Left forelimb (tissue), 1 donor: ENCODE data around the gene FAM229B.
A peak's percentile ranks its signal among the peaks of the same experiment; 100 is the strongest.
"Not testable (repeated sequence)": the region's sequence is repeated elsewhere in the genome, so short reads cannot be mapped to it uniquely, and the experiment has no call there.

ENCODE experiments used
- DNase-seq: peaks from one replicate; pipeline ENCODE4 v3.0.0-alpha.2; 2018; ENCODE audit warnings: low spot score

FAM229B gene, protein sequence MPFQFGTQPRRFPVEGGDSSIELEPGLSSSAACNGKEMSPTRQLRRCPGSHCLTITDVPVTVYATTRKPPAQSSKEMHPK

DNA sequence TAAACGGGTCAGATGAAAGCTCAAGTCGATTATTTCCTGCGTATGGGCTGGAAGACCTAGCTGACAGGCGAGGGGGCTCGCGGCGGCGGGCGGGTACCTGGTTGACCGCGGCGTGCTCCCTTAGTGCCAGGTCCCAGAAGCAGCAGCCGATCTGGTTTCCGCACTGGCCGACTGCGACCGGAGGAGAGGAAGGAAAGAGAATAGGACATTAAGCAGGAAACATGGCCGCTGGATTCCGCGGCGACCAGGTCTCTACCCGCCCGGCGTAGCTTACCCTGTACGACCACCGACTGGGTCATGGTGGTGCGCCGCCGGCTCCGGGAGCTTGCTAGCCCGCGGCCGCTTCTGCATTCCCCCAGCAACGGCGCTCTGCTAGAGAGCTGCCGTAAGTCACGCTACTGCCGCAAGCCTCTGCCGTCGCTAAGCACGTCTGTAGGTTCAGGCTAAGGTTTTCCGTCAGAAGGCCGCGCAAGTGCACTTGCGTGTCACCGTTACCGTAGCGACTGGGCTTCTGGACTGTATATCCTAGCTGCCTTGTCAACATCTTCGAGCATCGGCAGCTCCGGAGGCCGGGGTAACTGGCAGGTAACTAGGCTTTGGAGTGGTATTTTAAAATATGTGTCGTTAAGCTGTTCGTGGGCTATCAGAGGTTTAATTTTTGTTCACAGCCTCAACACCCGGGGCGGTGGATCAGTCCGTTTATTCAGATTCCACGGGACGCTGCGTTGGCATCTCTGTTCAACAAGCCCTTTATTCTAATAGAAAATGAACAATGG is at the start of gene FAM229B, which contains the start of gene TUBE1:
FAM229B (plus strand) TSS at position 456 of the 776 bp plus-strand sequence. CDS start 11,693 bp downstream, outside the sequence.
TUBE1 (minus strand) TSS at position 347 of the 776 bp plus-strand sequence; CDS start at position 299, 48 bp downstream.
- peak; percentile 91 for DNase-seq

GRCh38 chr6:112037783-112038216 is 49.6 kb upstream of the FAM229B start:
- DNase-seq = no peak

DNA sequence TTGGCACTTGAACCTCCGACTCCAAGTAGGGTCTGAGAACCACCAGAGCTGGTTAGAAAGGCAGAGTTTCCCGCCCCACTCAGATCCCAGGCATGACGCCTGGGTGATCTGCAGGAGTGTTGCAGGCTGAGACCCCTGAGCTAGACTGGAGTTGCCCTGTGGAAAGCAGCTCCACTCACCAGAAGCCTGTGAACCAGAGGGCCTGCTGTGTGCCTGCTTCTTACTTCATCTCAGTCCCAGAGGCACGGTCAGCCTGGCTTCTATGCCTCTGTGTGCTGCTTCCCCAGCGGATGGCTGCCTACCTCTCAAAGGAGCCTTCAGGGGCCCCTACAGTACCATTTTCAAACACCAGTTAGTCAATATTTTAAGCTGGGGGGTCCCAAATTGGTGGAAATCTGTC is 49.1 kb upstream of the FAM229B start:
- DNase-seq = no peak

DNA sequence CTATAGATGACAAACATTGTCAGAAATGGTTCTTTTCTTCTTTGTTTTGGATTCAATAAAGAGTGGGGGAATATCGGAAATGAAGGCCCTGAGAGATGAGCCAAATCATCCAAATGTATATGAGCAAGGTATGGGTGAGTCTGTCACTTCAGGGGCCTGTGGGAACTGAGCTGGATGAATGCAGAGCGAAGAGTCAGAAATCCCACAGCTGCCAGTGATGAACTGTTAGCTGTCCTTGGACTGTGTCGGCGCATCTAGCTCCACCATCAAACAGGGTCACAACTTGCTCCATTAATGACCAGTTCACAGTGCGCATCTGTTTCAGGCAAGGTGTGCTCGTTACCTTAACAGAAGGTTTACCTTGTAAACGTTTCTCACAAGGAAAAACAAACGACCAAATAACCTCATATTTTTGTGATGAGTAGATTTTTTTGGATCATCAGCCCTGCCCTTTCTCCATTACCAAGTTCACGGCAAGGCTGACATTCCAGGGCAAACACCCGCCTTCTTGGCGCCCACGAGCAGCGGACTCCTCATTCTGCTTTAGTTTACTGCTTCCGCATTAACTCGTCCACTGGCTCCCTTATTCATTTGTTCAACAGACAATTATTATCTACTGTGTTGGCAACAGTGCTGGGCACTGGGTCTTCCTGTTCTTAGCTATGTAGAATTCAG is 48.5 kb upstream of the FAM229B start:
- no peak for DNase-seq

DNA sequence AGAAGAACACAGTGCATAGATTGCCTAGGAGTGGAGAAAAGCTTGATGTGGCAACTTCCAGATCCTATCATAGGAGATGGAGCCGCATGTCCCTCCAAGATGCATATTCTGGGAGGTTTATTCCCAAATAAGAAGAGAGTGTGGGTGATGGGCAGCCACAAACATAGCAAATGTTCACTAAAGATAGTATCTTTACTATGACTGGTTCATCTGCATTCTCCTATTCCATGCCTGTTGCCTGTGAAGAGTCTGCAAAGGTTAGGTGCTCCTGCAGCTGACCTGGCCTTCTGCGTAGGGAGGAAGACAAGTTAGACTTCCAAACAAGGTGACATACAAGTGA is 48.0 kb upstream of the FAM229B start:
- DNase-seq = no peak

DNA sequence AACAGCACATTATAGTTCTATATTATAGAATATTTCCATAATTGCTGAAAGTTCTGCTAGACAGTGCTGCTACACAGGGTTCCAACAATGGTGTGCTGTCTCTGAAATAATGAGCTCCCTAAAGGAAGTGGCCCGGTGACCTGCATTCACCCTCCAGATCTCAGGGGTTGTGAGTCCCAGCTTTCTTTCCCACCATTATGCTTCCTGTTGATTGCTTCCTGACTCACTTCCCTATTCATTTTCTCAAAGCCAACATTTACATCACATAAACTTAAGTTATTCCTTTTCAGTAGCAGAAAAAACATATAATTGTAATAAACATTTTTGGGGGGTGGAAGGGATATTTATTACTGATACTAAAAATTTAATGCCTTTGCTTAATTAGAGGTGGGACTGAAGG is 46.4 kb upstream of the FAM229B start:
- DNase-seq = no peak

GRCh38 chr6:112041535-112041934 is 45.9 kb upstream of the FAM229B start:
- no peak for DNase-seq

GRCh38 chr6:112043032-112044007 is 44.1 kb upstream of the FAM229B start:
- DNase-seq = peak; percentile 92

GRCh38 chr6:112044196-112044595 is 43.2 kb upstream of the FAM229B start:
- DNase-seq = no peak

- DNase-seq = no peak
Observed at GRCh38 chr6:112044856-112045255, 42.5 kb upstream of the FAM229B start.

DNA sequence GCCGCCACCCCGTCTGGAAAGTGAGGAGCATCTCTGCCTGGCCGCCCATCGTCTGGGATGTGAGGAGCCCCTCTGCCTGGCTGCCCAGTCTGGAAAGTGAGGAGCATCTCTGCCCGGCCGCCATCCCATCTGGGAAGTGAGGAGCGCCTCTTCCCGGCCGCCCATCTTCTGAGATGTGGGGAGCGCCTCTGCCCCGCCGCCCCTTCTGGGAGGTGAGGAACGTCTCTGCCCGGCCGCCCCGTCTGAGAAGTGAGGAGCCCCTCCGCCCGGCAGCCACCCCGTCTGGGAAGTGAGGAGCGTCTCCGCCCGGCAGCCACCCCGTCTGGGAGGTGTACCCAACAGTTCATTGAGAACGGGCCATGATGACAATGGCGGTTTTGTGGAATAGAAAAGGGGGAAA is 39.9 kb upstream of the FAM229B start:
- not testable (repeated sequence) for DNase-seq

GRCh38 chr6:112049026-112049799 is 38.2 kb upstream of the FAM229B start:
- DNase-seq = no peak

- DNase-seq = no peak
Observed at GRCh38 chr6:112049996-112050395, 37.4 kb upstream of the FAM229B start.

GRCh38 chr6:112050429-112050828 is 37.0 kb upstream of the FAM229B start:
- DNase-seq = no peak

GRCh38 chr6:112051251-112051740 is 36.1 kb upstream of the FAM229B start:
- not testable (repeated sequence) for DNase-seq

DNA sequence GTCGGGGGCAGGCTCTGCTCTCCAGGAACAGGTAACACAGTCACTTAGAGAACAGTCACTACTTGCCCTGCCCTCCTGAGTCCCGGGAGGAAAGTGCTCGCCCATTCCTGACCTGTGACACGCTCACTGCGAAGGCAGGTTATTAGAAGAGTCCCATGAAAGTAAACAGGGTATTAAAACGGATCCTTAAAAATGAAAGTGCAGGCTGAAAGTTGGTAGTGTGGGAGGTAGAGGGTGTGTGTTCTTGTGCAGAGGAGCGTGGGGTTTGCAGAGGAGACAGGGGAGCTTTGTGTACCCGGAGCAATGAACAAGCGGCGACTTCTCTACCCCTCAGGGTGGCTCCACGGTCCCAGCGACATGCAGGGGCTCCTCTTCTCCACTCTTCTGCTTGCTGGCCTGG is 33.4 kb upstream of the FAM229B start, which contains the start of gene CCN6:
CCN6 (plus strand) TSS at position 104 of the 400 bp plus-strand sequence; CDS start at position 358, 254 bp downstream.
- no peak for DNase-seq

GRCh38 chr6:112054555-112055190 is 32.7 kb upstream of the FAM229B start:
- no peak for DNase-seq

GRCh38 chr6:112058243-112059032 is 29.0 kb upstream of the FAM229B start:
- DNase-seq = no peak

- no peak for DNase-seq
Observed at GRCh38 chr6:112061605-112062004, 25.8 kb upstream of the FAM229B start.
